NCI-H1694 treated with DMSO at 0.1 percent for 48 hours (cell line): ENCODE results near the gene DOCK9.
"Not testable (repeated sequence)": the region's sequence is repeated elsewhere in the genome, so short reads cannot be mapped to it uniquely, and the experiment has no call there.

Source experiments
- DNase-seq: peaks from one replicate; lab custom pipeline; 2025; lab: John Stamatoyannopoulos, UW

Gene DOCK9

GRCh38 chr13:98775386-98775785 is 202.5 kb downstream of the DOCK9 start:
- DNase-seq = no peak

GRCh38 chr13:98774776-98775175 is 203.1 kb downstream of the DOCK9 start:
- no peak for DNase-seq

- no peak for DNase-seq
Measured at GRCh38 chr13:98773921-98774320, 203.9 kb downstream of the DOCK9 start.

GRCh38 chr13:98772794-98773452 is 204.9 kb downstream of the DOCK9 start:
- DNase-seq = no peak

DNA sequence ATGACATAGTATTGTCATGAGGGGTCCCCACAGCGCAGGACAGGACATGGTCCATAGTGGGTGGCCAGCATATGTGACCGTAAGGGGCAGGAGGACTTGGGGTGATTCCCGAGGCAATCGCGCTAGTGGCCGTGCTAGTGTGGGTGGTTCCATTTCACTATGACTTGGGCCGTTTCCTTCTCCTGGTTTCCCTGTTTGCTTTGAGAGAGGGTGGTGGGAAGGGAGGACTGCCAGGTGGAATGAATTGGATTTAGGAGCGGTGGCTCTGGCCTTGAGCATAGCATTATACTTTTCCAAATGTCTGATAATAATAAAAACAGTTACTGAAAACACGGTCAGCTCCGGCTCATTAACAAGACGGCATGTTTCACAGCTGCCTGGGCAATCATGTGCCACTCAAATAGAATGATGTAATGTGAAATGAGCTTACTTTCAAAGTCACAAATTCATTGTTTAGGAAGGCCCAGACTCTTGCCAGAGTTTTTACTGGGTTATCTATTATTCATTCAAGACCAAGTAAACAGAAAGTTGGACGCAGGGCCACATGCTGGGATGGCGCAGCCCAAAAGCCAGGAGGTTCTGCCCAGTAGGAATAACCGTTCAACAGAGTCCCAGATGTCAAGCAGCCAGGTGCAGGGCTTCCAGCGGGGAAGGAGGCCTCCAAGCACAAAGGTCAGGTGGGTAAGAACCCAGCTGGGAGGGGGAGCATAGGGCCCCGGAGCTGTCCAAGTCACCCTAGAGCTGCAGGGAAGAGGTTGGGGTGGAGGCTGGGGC is 205.8 kb downstream of the DOCK9 start:
- no peak for DNase-seq

GRCh38 chr13:98769736-98770135 is 208.1 kb downstream of the DOCK9 start:
- no peak for DNase-seq

DNA sequence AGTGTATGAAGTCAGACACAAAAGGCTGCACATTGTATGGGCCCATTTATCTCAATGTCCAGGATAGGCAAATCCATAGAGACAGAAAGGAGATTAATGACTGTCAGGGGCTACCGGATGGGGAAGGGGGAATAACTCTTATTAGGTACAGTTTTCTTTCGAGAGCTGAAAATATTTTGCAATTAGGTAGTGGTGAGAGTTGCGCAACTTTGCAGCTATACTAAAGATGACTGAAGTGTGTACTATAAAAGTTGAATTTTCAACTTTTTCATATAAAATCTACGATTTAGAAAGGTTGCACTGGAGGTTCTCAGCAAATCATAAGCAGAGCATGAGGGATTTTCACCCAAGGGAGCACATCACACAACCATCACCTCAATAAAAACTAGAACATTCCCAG is 209.3 kb downstream of the DOCK9 start:
- no peak for DNase-seq

- no peak for DNase-seq
Measured at GRCh38 chr13:98766697-98767096, 211.2 kb downstream of the DOCK9 start.

- no peak for DNase-seq
Measured at GRCh38 chr13:98765996-98766519, 211.8 kb downstream of the DOCK9 start.

DNA sequence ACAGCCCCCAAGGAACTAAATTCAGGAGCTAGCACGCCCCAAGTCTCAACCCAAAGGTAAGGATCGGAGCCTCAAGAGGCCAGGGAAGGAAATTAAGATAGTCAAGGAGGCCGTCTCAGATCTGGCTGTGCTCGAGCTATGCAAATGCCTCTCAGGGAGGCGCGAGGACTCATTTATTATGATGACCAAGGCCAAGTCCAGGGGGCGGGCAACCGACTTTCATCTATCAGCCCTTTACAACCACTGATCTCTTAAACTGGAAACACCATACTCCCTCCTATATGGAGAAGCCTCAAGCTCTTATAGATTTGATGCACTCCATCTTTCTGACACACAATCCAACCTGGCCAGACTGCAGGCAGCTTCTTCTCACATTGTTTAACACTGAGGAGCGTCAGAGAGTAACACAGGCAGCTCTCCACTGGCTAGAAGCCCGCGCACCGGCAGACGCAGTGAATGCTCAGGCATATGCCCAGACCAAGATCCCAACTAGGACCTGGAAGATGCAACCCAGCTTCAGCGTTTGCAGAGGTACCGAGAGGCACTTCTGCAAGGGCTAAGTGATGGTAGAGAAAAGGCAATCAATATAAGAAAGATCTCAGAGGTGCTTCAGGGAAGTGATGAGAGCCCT is 215.8 kb downstream of the DOCK9 start:
- no peak for DNase-seq

DNA sequence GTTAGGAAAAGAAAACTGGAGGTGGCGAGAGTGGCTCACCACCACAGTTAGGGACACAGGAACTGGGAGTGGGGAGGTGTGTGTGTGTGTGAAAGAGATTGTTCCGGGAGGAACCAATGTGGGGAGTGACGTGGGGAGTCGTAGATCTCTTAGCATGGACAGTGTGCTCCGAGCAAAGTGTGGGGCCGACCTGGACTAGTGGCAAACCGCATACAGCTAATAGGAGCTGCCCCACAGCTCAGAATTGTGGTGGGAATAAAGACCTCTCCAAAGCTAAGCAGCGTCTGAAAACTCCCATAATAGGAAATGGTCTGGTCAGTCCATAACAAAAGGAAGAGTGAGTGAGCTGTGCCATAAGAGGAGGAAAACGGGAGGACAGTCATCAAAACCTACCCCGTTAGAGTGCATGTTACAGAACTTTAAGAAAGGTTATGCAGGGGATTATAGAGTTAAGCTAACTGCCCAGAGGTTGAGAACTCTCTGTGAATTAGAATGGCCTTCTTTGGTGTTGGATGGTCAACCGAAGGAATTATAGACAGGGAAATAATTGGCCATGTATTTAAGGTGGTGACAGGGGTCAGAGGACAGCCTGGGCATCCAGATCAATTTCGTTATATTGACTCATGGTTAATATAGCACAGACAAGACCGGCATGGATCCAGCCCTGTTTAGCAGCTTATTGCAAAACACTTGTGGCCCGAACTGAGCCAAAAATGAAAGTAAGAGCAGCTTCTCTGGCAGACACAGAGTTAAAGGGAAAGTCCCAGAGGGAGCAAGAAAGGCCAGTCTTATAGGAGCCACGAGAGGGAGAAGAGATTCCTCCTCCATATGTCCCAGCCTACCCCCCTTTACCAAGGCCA is 216.5 kb downstream of the DOCK9 start:
- no peak for DNase-seq

DNA sequence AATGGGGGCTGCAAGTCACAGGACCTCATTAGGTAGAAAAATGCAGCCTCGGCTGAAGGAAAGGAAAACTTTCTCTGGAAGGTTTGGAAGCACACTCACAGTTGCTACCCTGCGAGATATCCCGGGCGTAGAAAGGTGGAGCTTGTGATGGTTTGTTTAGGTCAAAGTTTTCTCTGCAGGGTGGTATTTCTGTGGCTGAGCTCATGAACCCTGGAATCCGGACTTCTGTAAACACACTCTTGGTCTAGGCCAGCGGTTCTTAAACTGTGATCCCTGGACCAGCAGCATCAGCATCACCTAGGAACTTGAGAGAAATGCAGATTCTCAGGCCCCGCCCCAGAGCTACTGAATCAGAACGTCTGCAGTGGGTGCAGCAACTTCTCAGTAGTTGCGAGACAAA is 222.1 kb downstream of the DOCK9 start:
- DNase-seq = no peak

DNA sequence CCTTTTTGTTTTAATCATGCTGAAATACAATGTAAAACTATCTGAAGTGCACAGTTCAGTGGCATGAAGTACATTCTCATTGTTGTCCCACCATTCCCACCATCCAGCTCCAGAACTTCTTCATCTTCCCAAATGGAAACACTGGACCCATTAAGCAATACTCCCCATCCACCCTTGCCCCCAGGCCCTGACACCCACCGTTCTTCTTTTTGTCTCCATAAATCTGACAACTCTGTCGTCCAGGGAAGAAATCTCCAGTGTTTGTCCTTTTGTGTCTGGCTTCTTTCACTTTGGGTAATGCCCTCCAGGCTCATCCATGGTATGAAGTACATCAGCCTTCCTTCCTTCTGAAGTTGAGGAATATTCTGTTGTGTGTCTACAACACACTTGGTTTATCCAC is 222.7 kb downstream of the DOCK9 start:
- DNase-seq = no peak

- not testable (repeated sequence) for DNase-seq
Measured at GRCh38 chr13:98754468-98754867, 223.4 kb downstream of the DOCK9 start.

DNA sequence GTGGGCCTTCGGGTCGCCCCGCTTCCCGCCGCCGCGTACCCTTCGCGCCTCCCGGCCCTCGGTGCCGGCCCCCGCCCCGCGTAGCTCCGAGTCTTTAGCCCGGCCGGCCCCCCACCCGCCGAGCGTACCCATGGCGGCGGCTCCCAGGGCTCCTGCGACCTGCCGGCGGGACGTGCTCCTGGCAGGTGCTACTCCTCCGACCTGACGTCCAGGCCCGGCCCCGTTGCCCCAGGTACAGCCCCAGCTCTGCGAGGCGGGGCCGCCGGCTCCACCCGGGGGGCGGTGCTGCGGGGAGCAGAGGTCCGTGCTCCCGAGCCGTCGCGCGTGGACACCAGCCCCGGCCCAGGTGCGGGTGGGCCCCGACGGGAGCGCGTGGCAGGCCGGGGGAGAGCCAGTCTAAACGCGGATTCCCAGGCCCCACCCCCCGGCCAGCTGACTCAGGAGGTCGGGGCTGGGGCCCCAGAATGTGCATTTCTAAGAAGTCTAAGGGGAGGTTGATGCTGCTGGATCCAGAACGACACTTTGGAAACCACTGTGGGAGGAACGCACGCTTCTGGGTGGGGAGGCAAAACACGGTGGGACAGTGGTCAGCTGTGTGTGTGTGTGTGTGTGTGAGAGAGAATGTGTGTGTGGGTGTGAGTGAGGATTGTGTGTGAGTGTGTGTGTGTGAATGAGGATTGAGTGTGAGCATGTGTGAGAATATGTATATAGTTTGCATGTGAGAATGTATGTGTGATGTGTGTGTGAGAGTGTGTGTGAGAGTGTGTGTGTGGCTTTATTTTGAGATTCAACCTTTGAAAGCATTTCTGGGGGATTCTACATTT is 225.2 kb downstream of the DOCK9 start, which contains the start of gene SLC15A1:
SLC15A1 (minus strand) TSS at position 206 of the 824 bp plus-strand sequence; CDS start at position 132, 74 bp downstream.
- DNase-seq = no peak

DNA sequence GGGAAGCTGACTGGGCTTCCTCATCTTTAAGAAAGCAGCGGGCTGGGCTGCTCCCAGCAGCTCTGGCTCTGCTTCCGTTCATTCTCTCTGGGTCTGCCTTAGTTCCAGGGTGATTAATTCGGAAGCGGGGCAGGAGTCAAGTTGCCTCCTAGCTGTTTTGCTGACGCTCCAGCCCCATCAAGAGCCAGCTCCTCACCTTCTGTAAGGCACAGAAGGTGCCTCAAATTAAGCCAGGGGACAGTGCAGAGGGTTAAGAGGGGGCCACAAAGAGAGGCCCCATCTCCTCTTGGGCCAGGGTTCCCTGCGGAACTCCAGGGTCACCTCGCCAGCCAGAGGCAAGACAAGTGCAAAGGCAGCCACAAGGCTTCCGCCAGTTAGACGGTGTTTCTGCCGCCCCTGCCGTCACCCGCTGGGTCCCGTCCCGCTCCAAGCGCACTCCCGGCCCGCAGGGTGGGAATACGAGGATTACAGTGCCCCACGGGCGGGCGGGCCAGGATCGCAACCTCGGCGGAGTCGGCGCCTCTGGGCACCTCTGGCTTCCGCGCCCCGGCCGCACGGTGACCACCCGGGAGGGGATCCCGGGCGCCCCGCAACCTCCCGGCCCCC is 225.9 kb downstream of the DOCK9 start:
- no peak for DNase-seq

GRCh38 chr13:98751367-98751782 is 226.5 kb downstream of the DOCK9 start:
- DNase-seq = no peak

- no peak for DNase-seq
Measured at GRCh38 chr13:98749501-98749900, 228.4 kb downstream of the DOCK9 start.

DNA sequence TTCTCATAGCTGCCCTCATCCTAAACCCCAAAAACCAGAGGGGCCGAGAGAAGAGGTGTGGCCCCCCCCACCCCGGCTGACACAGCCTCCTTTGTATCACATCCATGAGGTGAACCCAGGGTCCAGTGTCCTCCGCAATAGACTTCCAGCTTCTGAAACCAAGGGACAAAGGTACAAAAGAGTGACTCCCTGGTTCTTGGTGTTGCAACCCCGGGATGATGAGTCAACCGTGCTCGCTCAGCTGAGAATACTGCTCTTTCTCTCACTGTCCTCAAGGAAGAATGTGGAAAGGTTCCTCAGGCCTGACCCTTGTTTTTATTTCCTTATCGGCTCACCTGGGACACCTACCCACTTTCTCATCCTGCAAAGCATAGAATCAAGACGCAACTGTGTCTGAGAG is 230.9 kb downstream of the DOCK9 start:
- DNase-seq = no peak
